MM.1S (cell line): ENCODE results near the gene LMNA.

Experiments
- EZH2phosphoT487 ChIP-seq: fragments of 300-600 bp; sonication (generic); IDR thresholded peaks from 2 replicates; pipeline ENCODE4 v1.6.1; 2018; ENCODE audit warnings: antibody characterized with exemption, low read length
- TF ChIP-seq, protein P1 (sequence below): fragments of 300-600 bp; sonication (generic); IDR thresholded peaks from 2 replicates; pipeline ENCODE4 v1.5.1; 2016; ENCODE audit warnings: antibody characterized with exemption, low read length, mixed read lengths

DNA sequence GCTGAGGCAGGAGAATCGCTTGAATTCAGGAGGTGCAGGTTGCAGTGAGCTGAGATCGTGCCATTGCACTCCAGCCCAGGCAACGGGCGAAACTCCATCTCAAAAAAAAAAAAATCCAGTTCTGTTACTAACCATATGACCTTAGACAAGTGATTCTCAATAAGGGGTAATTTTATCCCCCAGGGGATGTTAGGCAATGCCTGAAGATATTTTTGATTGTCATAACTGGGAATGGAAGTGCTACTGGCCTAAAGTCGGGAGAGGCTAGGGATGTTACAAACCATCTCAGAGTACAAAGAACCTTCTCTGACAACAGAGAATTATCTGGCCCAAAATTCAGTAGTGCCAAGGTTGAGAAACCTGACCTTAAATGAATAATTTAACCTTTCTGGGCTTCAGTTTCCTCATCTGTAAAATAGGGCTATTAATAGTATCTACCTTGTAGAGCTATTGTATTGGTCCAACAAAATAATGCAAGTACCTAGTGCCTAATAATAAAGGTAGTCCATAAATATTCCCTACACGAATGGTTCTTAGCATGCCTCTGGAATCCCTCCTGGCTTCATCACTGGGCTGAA is 5.8 kb upstream of the LMNA start:
- TF ChIP-seq, protein P1, sequence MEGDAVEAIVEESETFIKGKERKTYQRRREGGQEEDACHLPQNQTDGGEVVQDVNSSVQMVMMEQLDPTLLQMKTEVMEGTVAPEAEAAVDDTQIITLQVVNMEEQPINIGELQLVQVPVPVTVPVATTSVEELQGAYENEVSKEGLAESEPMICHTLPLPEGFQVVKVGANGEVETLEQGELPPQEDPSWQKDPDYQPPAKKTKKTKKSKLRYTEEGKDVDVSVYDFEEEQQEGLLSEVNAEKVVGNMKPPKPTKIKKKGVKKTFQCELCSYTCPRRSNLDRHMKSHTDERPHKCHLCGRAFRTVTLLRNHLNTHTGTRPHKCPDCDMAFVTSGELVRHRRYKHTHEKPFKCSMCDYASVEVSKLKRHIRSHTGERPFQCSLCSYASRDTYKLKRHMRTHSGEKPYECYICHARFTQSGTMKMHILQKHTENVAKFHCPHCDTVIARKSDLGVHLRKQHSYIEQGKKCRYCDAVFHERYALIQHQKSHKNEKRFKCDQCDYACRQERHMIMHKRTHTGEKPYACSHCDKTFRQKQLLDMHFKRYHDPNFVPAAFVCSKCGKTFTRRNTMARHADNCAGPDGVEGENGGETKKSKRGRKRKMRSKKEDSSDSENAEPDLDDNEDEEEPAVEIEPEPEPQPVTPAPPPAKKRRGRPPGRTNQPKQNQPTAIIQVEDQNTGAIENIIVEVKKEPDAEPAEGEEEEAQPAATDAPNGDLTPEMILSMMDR: no peak
- no peak for TF ChIP-seq EZH2phosphoT487
